GM12873 (cell line): ENCODE results near the gene STK11.

Experiments used
- TF ChIP-seq, protein P1 (sequence below): IDR thresholded peaks from 2 replicates; pipeline ENCODE4 v1.5.1; 2012; ENCODE audit warnings: low read depth, mild to moderate bottlenecking, moderate library complexity, low read length, control low read depth; ENCODE audit not compliant: insufficient read depth; ENCODE audit errors: missing control alignments

Gene STK11

DNA sequence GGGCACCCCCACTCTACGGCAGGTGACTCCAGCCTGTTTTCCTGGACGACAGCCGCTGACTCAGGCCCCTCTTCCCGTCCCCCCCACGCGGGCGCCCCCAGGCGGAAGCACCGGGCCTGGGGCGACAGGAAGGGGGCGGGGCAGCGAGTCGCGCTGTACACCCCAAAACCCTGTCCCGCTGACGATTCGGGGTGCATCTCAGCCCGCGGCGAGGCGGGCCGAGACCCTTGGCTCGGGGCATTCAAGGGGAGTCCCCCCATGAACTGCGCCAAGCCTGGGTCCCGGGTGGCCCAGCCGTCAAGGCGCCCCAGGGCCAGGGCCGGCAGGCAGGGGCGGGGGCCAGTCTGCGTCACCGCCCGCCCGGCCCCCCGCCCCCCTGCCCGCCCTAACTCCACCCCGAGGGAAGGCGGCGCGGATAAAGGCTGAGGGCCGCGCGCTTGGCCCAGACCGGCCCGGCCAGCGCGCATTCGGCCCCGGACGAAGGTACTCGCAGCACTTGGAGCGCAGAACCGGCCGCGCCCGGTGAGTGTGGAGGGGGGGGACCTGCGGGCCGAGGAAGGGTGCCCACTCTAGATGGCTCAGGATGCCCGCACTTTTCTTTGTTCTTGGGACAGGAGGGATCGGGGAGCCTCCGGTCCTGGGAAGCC is 42.7 kb downstream of the STK11 start, which contains the start of gene MIDN:
Gene MIDN (plus strand): TSS at position 445 of the 647 bp plus-strand sequence. CDS start 1,714 bp downstream, outside the sequence.
- TF ChIP-seq, protein P1, sequence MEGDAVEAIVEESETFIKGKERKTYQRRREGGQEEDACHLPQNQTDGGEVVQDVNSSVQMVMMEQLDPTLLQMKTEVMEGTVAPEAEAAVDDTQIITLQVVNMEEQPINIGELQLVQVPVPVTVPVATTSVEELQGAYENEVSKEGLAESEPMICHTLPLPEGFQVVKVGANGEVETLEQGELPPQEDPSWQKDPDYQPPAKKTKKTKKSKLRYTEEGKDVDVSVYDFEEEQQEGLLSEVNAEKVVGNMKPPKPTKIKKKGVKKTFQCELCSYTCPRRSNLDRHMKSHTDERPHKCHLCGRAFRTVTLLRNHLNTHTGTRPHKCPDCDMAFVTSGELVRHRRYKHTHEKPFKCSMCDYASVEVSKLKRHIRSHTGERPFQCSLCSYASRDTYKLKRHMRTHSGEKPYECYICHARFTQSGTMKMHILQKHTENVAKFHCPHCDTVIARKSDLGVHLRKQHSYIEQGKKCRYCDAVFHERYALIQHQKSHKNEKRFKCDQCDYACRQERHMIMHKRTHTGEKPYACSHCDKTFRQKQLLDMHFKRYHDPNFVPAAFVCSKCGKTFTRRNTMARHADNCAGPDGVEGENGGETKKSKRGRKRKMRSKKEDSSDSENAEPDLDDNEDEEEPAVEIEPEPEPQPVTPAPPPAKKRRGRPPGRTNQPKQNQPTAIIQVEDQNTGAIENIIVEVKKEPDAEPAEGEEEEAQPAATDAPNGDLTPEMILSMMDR, result peak; percentile 51

DNA sequence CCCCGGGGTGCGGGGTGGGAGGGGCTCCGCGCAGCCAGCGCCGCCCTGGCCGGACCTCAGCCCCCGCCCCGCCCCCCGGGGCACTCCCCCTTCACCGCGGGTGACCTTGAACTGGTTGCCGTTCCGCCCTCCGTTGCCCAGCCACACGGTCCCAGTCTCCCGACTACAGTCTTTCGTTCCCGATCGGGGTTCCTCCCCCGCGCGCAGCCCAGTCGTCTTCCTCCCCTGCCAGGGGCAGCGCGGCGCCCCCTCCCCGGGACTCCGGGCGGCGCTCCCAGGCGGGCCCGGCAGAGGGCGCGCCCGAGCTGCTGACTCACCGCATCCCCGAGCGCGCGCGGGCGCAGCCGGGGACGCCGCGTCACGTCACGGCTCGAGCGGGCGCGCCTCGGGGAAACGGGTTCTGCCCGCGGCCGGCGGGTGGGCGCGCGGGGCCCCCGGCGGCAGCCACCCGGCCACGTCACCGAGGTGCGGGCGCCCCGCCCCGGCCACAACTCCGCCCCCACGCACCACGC is 43.3 kb downstream of the STK11 start:
- TF ChIP-seq, protein P1, result peak; percentile 77

DNA sequence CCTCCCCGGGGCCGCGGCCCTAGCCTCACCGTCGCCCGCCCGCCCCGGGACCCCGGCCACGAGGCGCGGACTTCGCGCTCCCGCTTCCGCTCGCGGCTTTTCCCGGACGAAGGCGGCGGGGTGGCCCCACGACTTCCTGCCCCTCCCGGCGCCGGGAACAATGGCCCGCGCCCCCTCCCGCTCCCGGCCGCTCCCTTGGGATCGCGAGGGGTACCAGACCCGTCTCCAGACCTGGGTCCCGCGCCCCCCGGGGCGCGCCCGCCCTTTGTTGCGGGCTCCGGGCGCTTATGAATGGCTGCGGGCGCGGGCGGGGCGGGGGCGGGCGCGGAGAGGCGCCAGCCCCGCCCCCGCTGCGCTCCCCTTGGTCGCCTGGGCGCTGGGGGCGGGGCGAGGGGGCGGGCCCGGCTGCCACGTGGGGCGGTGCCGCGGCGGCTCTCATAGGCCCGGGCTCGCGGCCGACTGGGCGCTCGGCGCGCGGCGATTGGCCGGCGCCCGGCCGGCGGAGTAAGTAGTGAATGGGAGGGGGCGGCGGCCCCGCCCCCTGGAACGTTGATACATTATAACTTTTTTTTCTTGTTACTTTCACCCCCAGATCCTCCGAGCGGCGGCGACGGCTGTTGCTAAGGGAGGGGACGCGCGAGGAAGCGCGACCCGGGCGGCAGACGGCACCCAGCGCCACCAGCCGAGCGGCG is 43.9 kb downstream of the STK11 start:
- TF ChIP-seq, protein P1, result no peak

DNA sequence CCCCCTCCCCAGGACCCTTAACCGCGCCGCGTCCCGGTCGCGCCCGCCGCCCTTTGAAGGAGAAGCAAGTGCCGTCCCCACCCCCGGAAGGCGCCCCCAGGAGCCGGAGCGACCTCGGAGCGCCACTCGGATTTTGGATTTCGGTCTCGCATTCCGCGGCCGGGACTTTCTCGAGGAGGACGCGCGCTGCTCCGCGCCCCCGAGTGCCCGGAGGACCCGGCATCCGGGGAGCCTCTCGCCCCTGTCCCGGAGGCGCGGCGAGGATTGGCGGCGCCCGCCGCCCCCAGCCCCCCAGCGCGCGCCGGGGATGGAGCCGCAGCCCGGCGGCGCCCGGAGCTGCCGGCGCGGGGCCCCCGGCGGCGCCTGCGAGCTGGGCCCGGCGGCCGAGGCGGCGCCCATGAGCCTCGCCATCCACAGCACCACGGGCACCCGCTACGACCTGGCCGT is 44.4 kb downstream of the STK11 start:
- TF ChIP-seq, protein P1, result no peak

DNA sequence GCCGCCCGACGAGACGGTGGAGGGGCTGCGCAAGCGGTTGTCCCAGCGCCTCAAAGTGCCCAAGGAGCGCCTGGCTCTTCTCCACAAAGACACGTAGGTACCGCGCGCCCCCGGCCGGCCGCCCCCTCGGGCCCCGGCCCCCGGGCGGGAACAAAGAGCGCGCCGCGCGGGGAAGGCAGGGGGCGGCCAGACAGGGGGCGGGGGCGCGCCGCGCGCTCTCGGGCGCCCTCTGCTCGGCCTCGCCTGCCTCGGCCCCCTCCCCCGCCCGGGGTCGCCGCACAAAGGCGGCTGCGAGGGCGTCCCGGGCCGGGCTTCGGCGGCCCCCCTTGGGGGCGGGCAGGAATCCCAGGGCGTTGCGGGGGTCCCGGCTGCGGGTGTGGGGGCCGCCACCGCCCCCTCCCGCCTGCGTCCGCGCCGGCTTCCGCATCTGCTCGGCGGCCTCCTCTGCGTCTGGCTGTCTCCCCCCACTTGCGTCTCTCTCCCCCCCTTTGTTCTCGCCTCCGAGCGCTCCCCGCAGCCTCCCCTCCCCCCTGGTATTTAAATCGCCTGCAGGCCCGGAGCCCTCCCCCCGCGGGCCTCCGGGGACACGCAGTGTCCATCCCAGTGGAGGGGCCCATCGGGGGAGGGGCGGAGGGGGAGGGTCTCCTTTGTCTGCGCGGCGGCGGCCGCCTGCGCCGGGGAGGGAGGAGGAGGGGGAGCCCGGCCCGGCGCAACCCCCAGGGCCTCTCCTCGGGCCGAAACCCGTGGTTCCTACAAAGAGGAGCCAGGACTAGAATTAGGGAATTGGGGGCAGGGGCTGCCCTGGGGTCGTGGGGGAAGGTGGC is 45.1 kb downstream of the STK11 start:
- TF ChIP-seq, protein P1, result no peak

DNA sequence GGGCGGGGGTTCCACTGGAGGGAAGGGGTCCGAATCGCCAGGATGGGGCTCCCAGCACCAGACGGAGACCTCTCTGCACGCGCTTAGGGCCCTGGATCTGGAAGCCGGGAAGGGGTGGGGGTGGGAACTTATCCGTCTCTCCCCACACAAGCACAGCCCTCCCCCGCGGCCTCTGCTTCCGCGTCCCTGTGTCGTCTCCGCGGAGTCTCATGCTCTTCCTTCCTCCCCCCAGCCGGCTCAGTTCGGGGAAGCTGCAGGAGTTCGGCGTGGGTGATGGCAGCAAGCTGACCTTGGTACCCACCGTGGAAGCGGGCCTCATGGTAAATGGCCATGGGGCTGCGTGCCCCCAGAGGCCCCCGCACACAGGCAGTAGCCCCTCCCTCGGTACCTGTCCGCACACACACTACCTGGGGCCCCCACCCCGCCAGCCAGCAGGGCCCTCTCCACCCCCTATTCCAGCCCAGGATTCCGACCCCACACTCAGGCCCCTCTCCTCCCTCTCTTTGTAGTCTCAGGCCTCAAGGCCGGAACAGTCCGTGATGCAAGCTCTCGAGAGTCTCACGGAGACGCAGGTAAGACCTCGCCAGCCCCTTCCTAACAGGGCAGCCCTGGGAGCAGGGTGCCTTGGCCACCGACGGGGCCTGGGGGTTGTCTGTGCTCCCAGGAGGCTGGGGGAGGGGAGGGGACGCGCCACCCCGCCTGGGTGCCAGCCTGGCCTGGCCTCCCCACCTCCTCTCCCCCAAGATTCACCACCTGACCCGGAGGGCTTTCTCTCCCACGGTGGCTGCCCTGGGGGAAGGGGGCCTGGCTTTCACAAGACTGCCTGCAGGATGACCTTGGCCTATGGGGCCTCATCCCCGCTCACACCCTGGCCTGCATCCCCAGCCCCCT is 46.0 kb downstream of the STK11 start:
- TF ChIP-seq, protein P1, result no peak
